H1 (cell line): ENCODE measurements around the gene TRMT61A. TPM values are rescaled to one million over a fixed set of nuclear protein-coding genes. Genes with fewer than 3 reads are reported as not detected.

Source experiments
- CTCF ChIA-PET: fragments of 300-600 bp; sonication (Branson Sonifier 250); formaldehyde crosslinking; loops from one replicate; lab custom pipeline; 2021; ENCODE audit not compliant: partially characterized antibody; lab: Charles Lee
- POLR2A ChIA-PET: fragments of 300-600 bp; sonication (Branson Sonifier 250); formaldehyde crosslinking; loops from one replicate; lab custom pipeline; 2021; ENCODE audit warnings: inconsistent platforms; ENCODE audit not compliant: partially characterized antibody; lab: Charles Lee
- DNase-seq, 2 experiments: peaks; one replicate each; pipeline versions ENCODE4 v3.0.0 to v3.0.0-alpha.2; 2010 to 2022; ENCODE audit warnings: low spot score in 2 of 2, low read depth in 1 of 2, mixed read lengths in 1 of 2
- FAIRE-seq: peaks from 2 replicates; lab custom pipeline; 2011; peaks lifted over from hg19 to GRCh38; lab: Jason Lieb, UNC
- H2AFZ ChIP-seq: 2 replicates; pipeline ENCODE4 v1.8.1; 2012; ENCODE audit warnings: low read length, inconsistent platforms
- H2AK5ac ChIP-seq: 2 replicates; pipeline ENCODE4 v1.6.1; 2013; ENCODE audit warnings: low read depth, low read length
- H2BK120ac ChIP-seq: replicated peaks from 2 replicates; pipeline ENCODE3; 2013; ENCODE audit warnings: low read depth, low read length, inconsistent platforms
- H2BK12ac ChIP-seq: 2 replicates; pipeline ENCODE4 v1.6.1; 2013; ENCODE audit warnings: low read depth, low read length
- H2BK15ac ChIP-seq: 2 replicates; pipeline ENCODE4 v1.6.1; 2013; ENCODE audit warnings: low read length
- H2BK20ac ChIP-seq: 2 replicates; pipeline ENCODE4 v1.6.1; 2013; ENCODE audit warnings: low read length
- H2BK5ac ChIP-seq: 2 replicates; pipeline ENCODE4 v1.6.1; 2013; ENCODE audit warnings: low read depth, low read length
- H3K14ac ChIP-seq: 2 replicates; pipeline ENCODE4 v1.6.1; 2013; ENCODE audit warnings: inconsistent platforms; ENCODE audit not compliant: insufficient read length
- H3K18ac ChIP-seq: 2 replicates; pipeline ENCODE4 v1.6.1; 2013; ENCODE audit warnings: low read length; ENCODE audit errors: extremely low read depth
- H3K23ac ChIP-seq: 2 replicates; pipeline ENCODE4 v1.6.1; 2013; ENCODE audit warnings: inconsistent platforms; ENCODE audit not compliant: insufficient read length
- H3K23me2 ChIP-seq: 2 replicates; pipeline ENCODE4 v1.6.1; 2013; ENCODE audit warnings: low read depth, low read length
- H3K27ac ChIP-seq: 2 replicates; pipeline ENCODE4 v1.6.1; 2011; ENCODE audit warnings: low read depth, low read length, inconsistent platforms
- H3K27me3 ChIP-seq, 4 experiments: replicated peaks in 1 of 4; 1 replicate in 1 of 4; 2 replicates in 3 of 4; pipeline versions ENCODE4 v1.6.1 to v1.8.1; 2011 to 2013; ENCODE audit warnings: low read length in 3 of 4, mild to moderate bottlenecking in 3 of 4, inconsistent platforms in 2 of 4, mixed read lengths in 2 of 4, moderate library complexity in 1 of 4; ENCODE audit not compliant: control insufficient read depth in 3 of 4, insufficient read depth in 3 of 4; ENCODE audit errors: extremely low read depth in 1 of 4
- H3K36me3 ChIP-seq, 4 experiments: 2 replicates each; pipeline versions ENCODE4 v1.6.1 to v1.8.1; 2011 to 2013; ENCODE audit warnings: mild to moderate bottlenecking in 4 of 4, low read length in 3 of 4, moderate library complexity in 2 of 4, control low read depth in 1 of 4, inconsistent platforms in 1 of 4; ENCODE audit not compliant: insufficient read depth in 4 of 4, control insufficient read depth in 2 of 4
- H3K4ac ChIP-seq: replicated peaks from 2 replicates; pipeline ENCODE3; 2013; ENCODE audit warnings: low read length, low read depth, mixed read lengths, inconsistent platforms; ENCODE audit not compliant: insufficient read length
- H3K4me1 ChIP-seq, 4 experiments: replicated peaks in 1 of 4; 1 replicate in 1 of 4; 2 replicates in 3 of 4; pipeline versions ENCODE4 v1.6.1 to v1.8.1; 2011 to 2013; ENCODE audit warnings: low read length in 3 of 4, inconsistent platforms in 2 of 4, mixed read lengths in 1 of 4; ENCODE audit not compliant: insufficient read depth in 4 of 4, control insufficient read depth in 3 of 4
- H3K4me2 ChIP-seq, 2 experiments: 2 replicates each; pipeline versions ENCODE4 v1.6.1 to v1.8.1; 2011 to 2013; ENCODE audit warnings: low read depth in 2 of 2, low read length in 2 of 2, control low read depth in 1 of 2, inconsistent platforms in 1 of 2, mild to moderate bottlenecking in 1 of 2; ENCODE audit not compliant: insufficient read depth in 1 of 2
- H3K4me3 ChIP-seq, 4 experiments: fragments of 200-600, 300-600 bp in 1 of 4; sonication (generic), shearing (Covaris generic), sonication (Bioruptor Twin) in 1 of 4; 2 replicates each; pipeline versions ENCODE4 v1.5.1 to v1.8.1; 2011 to 2016; ENCODE audit warnings: low read length in 4 of 4, low read depth in 3 of 4, control low read depth in 2 of 4, inconsistent platforms in 2 of 4, mild to moderate bottlenecking in 2 of 4, mixed read lengths in 1 of 4, moderate library complexity in 1 of 4; ENCODE audit not compliant: insufficient read depth in 2 of 4; ENCODE audit errors: extremely low read depth in 1 of 4
- H3K56ac ChIP-seq: replicated peaks from 2 replicates; pipeline ENCODE3; 2013; ENCODE audit warnings: low read depth, mild to moderate bottlenecking, mixed read lengths, low read length, inconsistent platforms; ENCODE audit not compliant: insufficient read length
- H3K79me1 ChIP-seq: 2 replicates; pipeline ENCODE4 v1.6.1; 2013; ENCODE audit warnings: low read depth, low read length, control low read depth
- H3K79me2 ChIP-seq, 2 experiments: 2 replicates each; pipeline versions ENCODE4 v1.6.1 to v1.8.1; 2012 to 2013; ENCODE audit warnings: low read length in 2 of 2, mild to moderate bottlenecking in 2 of 2, inconsistent platforms in 1 of 2; ENCODE audit not compliant: insufficient read depth in 2 of 2, control insufficient read depth in 1 of 2
- H3K9ac ChIP-seq, 4 experiments: replicated peaks in 1 of 4; 1 replicate in 1 of 4; 2 replicates in 3 of 4; pipeline versions ENCODE4 v1.6.1 to v1.8.1; 2011 to 2013; ENCODE audit warnings: low read depth in 3 of 4, low read length in 3 of 4, control low read depth in 2 of 4, mild to moderate bottlenecking in 2 of 4, moderate library complexity in 2 of 4, inconsistent platforms in 1 of 4; ENCODE audit errors: extremely low read depth in 1 of 4
- H3K9me3 ChIP-seq, 2 experiments: 2 replicates each; pipeline versions ENCODE4 v1.6.1 to v1.8.1; 2012 to 2013; ENCODE audit warnings: mild to moderate bottlenecking in 2 of 2, moderate library complexity in 2 of 2, control low read depth in 1 of 2, inconsistent platforms in 1 of 2, low read depth in 1 of 2, low read length in 1 of 2, mixed read lengths in 1 of 2; ENCODE audit not compliant: insufficient read depth in 2 of 2
- H4K20me1 ChIP-seq, 2 experiments: replicated peaks in 1 of 2; 2 replicates each; pipeline versions ENCODE3 to v1.8.1; 2011 to 2013; ENCODE audit warnings: inconsistent platforms in 2 of 2, low read length in 2 of 2, mild to moderate bottlenecking in 1 of 2; ENCODE audit not compliant: insufficient read depth in 2 of 2, control insufficient read depth in 1 of 2
- H4K5ac ChIP-seq: 2 replicates; pipeline ENCODE4 v1.6.1; 2013; ENCODE audit warnings: low read length, low read depth, mixed read lengths, inconsistent platforms; ENCODE audit not compliant: insufficient read length
- H4K8ac ChIP-seq: 2 replicates; pipeline ENCODE4 v1.8.0; 2013; ENCODE audit warnings: mild to moderate bottlenecking, moderate library complexity, low read length, inconsistent platforms; ENCODE audit not compliant: insufficient read depth; ENCODE audit errors: extremely low read depth
- H4K91ac ChIP-seq: replicated peaks from 2 replicates; pipeline ENCODE3; 2013; ENCODE audit warnings: low read length, mixed read lengths, inconsistent platforms; ENCODE audit not compliant: insufficient read length
- ASH2L ChIP-seq: fragments of 200-600, 300-600 bp; sonication (generic); IDR thresholded peaks from one replicate; pipeline ENCODE4 v1.7.1; 2017; ENCODE audit warnings: low read length
- BACH1 ChIP-seq: IDR thresholded peaks from 2 replicates; pipeline ENCODE4 v1.6.1; 2012; ENCODE audit warnings: low read length, improper control_type of control experiment
- BCL11A ChIP-seq, 2 experiments: IDR thresholded peaks; one replicate each; pipeline ENCODE4 v1.6.1; 2011; ENCODE audit warnings: low read depth in 2 of 2, low read length in 2 of 2, mild to moderate bottlenecking in 2 of 2
- EZH2 ChIP-seq: fragments of 200-600 bp; sonication (generic); IDR thresholded peaks from 2 replicates; pipeline ENCODE4 v1.7.1; 2012; ENCODE audit warnings: low read depth, mild to moderate bottlenecking, moderate library complexity, low read length, inconsistent platforms; ENCODE audit not compliant: severe bottlenecking
- HDAC6 ChIP-seq: IDR thresholded peaks from one replicate; pipeline ENCODE4 v1.7.1; 2012; ENCODE audit warnings: low read depth, mild to moderate bottlenecking, inconsistent platforms, low read length, moderate library complexity
- JUND ChIP-seq: IDR thresholded peaks from 2 replicates; pipeline ENCODE4 v1.6.1; 2011; ENCODE audit warnings: mild to moderate bottlenecking, improper control_type of control experiment, low read length
- POLR2A ChIP-seq, 2 experiments: IDR thresholded peaks; 1 replicate in 1 of 2; 2 replicates in 1 of 2; pipeline ENCODE4 v1.6.1; 2011; ENCODE audit warnings: low read depth in 2 of 2, low read length in 2 of 2, mild to moderate bottlenecking in 2 of 2; ENCODE audit errors: control extremely low read depth in 1 of 2
- RBBP5 ChIP-seq: IDR thresholded peaks from 2 replicates; pipeline ENCODE4 v1.7.1; 2012; ENCODE audit warnings: low read depth, mild to moderate bottlenecking, inconsistent platforms, low read length, moderate library complexity, borderline replicate concordance
- SAP30 ChIP-seq: fragments of 300-600 bp; sonication (generic); IDR thresholded peaks from 2 replicates; pipeline ENCODE4 v1.7.1; 2012; ENCODE audit warnings: low read length, moderate library complexity, mild to moderate bottlenecking, inconsistent platforms; ENCODE audit not compliant: insufficient read depth, insufficient replicate concordance
- SIN3A ChIP-seq, 2 experiments: IDR thresholded peaks in 1 of 2; conservative IDR thresholded peaks in 1 of 2; 2 replicates each; pipeline ENCODE4 v1.6.1; 2011 to 2012; ENCODE audit warnings: low read length in 2 of 2, improper control_type of control experiment in 1 of 2, low read depth in 1 of 2, mild to moderate bottlenecking in 1 of 2
- SIRT6 ChIP-seq: IDR thresholded peaks from one replicate; pipeline ENCODE4 v1.7.1; 2012; ENCODE audit warnings: low read length, inconsistent platforms
- SRF ChIP-seq: IDR thresholded peaks from 2 replicates; pipeline ENCODE4 v1.6.1; 2011; ENCODE audit warnings: mild to moderate bottlenecking, low read depth, low read length, moderate library complexity
- TCF12 ChIP-seq: IDR thresholded peaks from 2 replicates; pipeline ENCODE4 v1.6.1; 2011; ENCODE audit warnings: low read depth, mild to moderate bottlenecking, low read length
- ZNF274 ChIP-seq: IDR thresholded peaks from 2 replicates; pipeline ENCODE4 v1.7.0; 2012; ENCODE audit warnings: low read length, borderline replicate concordance; ENCODE audit errors: extremely low read depth
- WGBS, 2 experiments: shearing (Covaris generic) in 1 of 2; methylation state at CpG; one replicate each; pipeline versions ENCODE4 v1.1.6 to v1.1.7; 2013 to 2015; ENCODE audit warnings: low lambda C conversion rate in 2 of 2, mixed read lengths in 2 of 2, inconsistent platforms in 1 of 2, low coverage in 1 of 2, missing lambda C conversion rate in 1 of 2; ENCODE audit not compliant: insufficient replicate concordance in 2 of 2, insufficient coverage in 1 of 2, insufficient read length in 1 of 2; ENCODE audit errors: extremely low coverage in 1 of 2, missing lambda C conversion rate in 1 of 2; 5-methylcytosine and 5-hydroxymethylcytosine counted together
- polyA plus RNA-seq, 7 experiments: library from polyadenylated mRNA; depleted of rRNA in 3 of 7; stranded (reverse) in 5 of 7; unstranded in 2 of 7; fragments of >200 nt in 5 of 7; fragments of 200-250 nt in 2 of 7; gene quantifications; 1 replicate in 5 of 7; 2 replicates in 1 of 7; 4 replicates in 1 of 7; pipeline versions ENCODE4 v1.2.1 to v1.2.3, GENCODE V29; 2011 to 2013; ENCODE audit warnings: missing spikeins in 2 of 7, mixed read lengths in 2 of 7
- total RNA-seq: library from RNA; stranded (reverse); fragmentation: NEBNext Ultra II Directional; extraction: Animal tissue kit (Norgen Biotek cat#: 25700); gene quantifications from 2 replicates; pipeline ENCODE4 v1.2.1, GENCODE V29; 2021

Gene TRMT61A
- total and polyA plus RNA-seq, 2 of the 8 experiments (the other 6 are each of a cell fraction or from before 2014, with no cell fraction given): 15.8 to 19.0 TPM

DNA sequence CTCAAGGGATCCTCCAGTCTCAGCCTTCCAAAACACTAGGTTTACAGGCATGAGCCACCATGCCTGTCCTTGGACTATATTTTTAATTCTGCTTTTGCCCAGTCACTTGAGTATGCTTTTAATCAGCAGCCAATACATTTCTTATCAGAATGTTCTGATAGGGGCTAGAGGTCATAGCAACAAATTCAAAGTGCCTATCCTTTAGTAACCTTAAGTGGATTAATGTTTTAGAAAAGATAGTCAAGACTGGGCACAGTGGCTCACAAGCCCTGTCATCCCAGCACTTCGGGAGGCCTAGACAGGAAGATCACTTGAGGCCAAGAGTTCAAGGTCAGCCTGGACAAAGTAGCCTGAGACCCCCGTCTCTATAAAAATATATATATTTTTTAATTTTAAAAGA lies 43.5 kb upstream of the TRMT61A start:
- H3K27me3 ChIP-seq: no peaks in the 10 kb centered on the region
- no peak for FAIRE-seq
- no peak overlapping the region for H3K23ac ChIP-seq
- H3K23me2 ChIP-seq: no peaks in the 10 kb centered on the region
- TF ChIP-seq SAP30 (no peak), HDAC6 (no peak), SIN3A (conservative IDR thresholded peaks at IDR 0.05 in 1 of 2, IDR thresholded peaks at IDR 0.05 in 1 of 2; ENCODE audit: low read depth in 1 of 2, low read length in 2 of 2) (no peak), RBBP5 (no peak), ZNF274 (no peak), SIRT6 (no peak), JUND (no peak), SRF (no peak), BCL11A (IDR thresholded peaks at IDR 0.05; ENCODE audit: low read depth in 2 of 2, low read length in 2 of 2) (no peak), ASH2L (no peak), BACH1 (no peak), TCF12 (no peak), POLR2A (IDR thresholded peaks at IDR 0.05; ENCODE audit: control extremely low read depth in 1 of 2, low read depth in 2 of 2, low read length in 2 of 2) (no peak), EZH2 (no peak)
- no peak overlapping the region for H3K4ac ChIP-seq
- H3K36me3 ChIP-seq: peaks cover 8 to 19% (median 15%) of the 10 kb centered on the region in 4 experiments; a peak in 7 of 8 replicates
- no peak overlapping the region for H3K56ac ChIP-seq
- H2BK12ac ChIP-seq: no peak overlapping the region
- no peaks in the 10 kb centered on the region for H3K79me2 ChIP-seq
- H2BK120ac ChIP-seq: no peak overlapping the region
- H3K9me3 ChIP-seq: no peaks in the 10 kb centered on the region
- H2BK5ac ChIP-seq: no peak overlapping the region
- no peak overlapping the region for H3K18ac ChIP-seq
- ChIA-PET POLR2A (no interaction called here), CTCF (interaction anchor here (1.2 kb wide), 1 partner anchor 61 kb away, joined by 4 read pairs; no protein-coding TSS in a partner anchor)
- H4K8ac ChIP-seq: no peak overlapping the region
- WGBS, 2 experiments: 98% methylated on average over 2 of the region's 2 CpGs; no CpG with 5 or more reads in 1 of the 2 experiments
- H4K20me1 ChIP-seq: peaks cover 0 to 3% of the 10 kb centered on the region in 2 experiments
- H3K4me3 ChIP-seq: no peak overlapping the region
- no peak overlapping the region for H4K5ac ChIP-seq
- H3K9ac ChIP-seq: no peak overlapping the region
- no peak overlapping the region for H3K14ac ChIP-seq
- H3K4me2 ChIP-seq: no peak overlapping the region
- no peak overlapping the region for H2BK15ac ChIP-seq
- H3K27ac ChIP-seq: no peak overlapping the region
- no peak overlapping the region for H2AFZ ChIP-seq
- DNase-seq: no peak
- no peak overlapping the region for H2AK5ac ChIP-seq
- H3K4me1 ChIP-seq: no peaks in the 10 kb centered on the region
- no peak overlapping the region for H4K91ac ChIP-seq
- no peak overlapping the region for H2BK20ac ChIP-seq
- H3K79me1 ChIP-seq: no peaks in the 10 kb centered on the region; the same call in 1 of the 2 replicates
